Fibroblast of lung (primary cell): ENCODE data around the gene DLL3. TPM values are rescaled to one million over a fixed set of nuclear protein-coding genes. Genes with fewer than 3 reads are reported as not detected.

Source experiments
- DNase-seq, 2 donors: peaks; one replicate each; pipeline versions ENCODE4 v3.0.0 to v3.0.0-alpha.2; 2010; ENCODE audit warnings: low read depth in 2 of 2
- H2AFZ ChIP-seq: 2 replicates; pipeline ENCODE4 v1.5.1; 2012; ENCODE audit warnings: low read length, control low read depth, inconsistent platforms
- H3K27ac ChIP-seq: 2 replicates; pipeline ENCODE4 v1.5.1; 2011; ENCODE audit warnings: low read length, control low read depth; ENCODE audit not compliant: insufficient read depth
- H3K27me3 ChIP-seq: 2 replicates; pipeline ENCODE4 v1.5.1; 2011; ENCODE audit warnings: mild to moderate bottlenecking, low read length; ENCODE audit not compliant: control insufficient read depth, insufficient read depth
- H3K36me3 ChIP-seq: 2 replicates; pipeline ENCODE4 v1.5.1; 2011; ENCODE audit warnings: low read length; ENCODE audit not compliant: control insufficient read depth, insufficient read depth
- H3K4me1 ChIP-seq: 2 replicates; pipeline ENCODE4 v1.5.1; 2011; ENCODE audit warnings: low read length; ENCODE audit not compliant: control insufficient read depth, insufficient read depth; ENCODE audit errors: extremely low read depth
- H3K4me2 ChIP-seq: 2 replicates; pipeline ENCODE4 v1.5.1; 2011; ENCODE audit warnings: low read length, control low read depth; ENCODE audit not compliant: insufficient read depth; ENCODE audit errors: extremely low read depth
- H3K4me3 ChIP-seq, 4 experiments: fragments of 200-600 bp in 1 of 4; sonication (generic) in 1 of 4; replicated peaks in 1 of 4; 2 replicates each; pipeline ENCODE4 v1.5.1; 2011 to 2016; ENCODE audit warnings: low read length in 4 of 4, low read depth in 3 of 4, mild to moderate bottlenecking in 3 of 4, control low read depth in 2 of 4, inconsistent platforms in 1 of 4, mixed read lengths in 1 of 4; ENCODE audit not compliant: insufficient read depth in 1 of 4; ENCODE audit errors: control extremely low read depth in 1 of 4
- H3K79me2 ChIP-seq: 2 replicates; pipeline ENCODE4 v1.5.1; 2012; ENCODE audit warnings: mild to moderate bottlenecking, low read length, inconsistent platforms; ENCODE audit not compliant: control insufficient read depth, insufficient read depth
- H3K9ac ChIP-seq: 2 replicates; pipeline ENCODE4 v1.5.1; 2011; ENCODE audit warnings: mild to moderate bottlenecking, low read length, control low read depth; ENCODE audit not compliant: insufficient read depth
- H3K9me3 ChIP-seq: 2 replicates; pipeline ENCODE4 v1.5.1; 2012; ENCODE audit warnings: low read depth, low read length; ENCODE audit not compliant: control insufficient read depth, insufficient read depth
- H4K20me1 ChIP-seq: 2 replicates; pipeline ENCODE4 v1.5.1; 2011; ENCODE audit warnings: low read length; ENCODE audit not compliant: control insufficient read depth, insufficient read depth; ENCODE audit errors: extremely low read depth
- EZH2 ChIP-seq: IDR thresholded peaks from 2 replicates; pipeline ENCODE4 v1.5.1; 2012; ENCODE audit warnings: low read length, control low read depth, mild to moderate bottlenecking; ENCODE audit errors: missing control alignments
- polyA plus RNA-seq, 2 donors: library from polyadenylated mRNA; depleted of rRNA in 1 of 2; stranded (reverse) in 1 of 2; unstranded in 1 of 2; fragments of >200 nt; gene quantifications; 2 replicates each; pipeline ENCODE4 v1.2.1, GENCODE V29; 2011 to 2012; ENCODE audit warnings: missing spikeins in 1 of 2
- total RNA-seq: library from RNA; depleted of rRNA; stranded (reverse); fragments of >200 nt; gene quantifications from 2 replicates; pipeline ENCODE4 v1.2.1, GENCODE V29; 2014
- TF ChIP-seq, protein P1 (sequence below), 2 donors: IDR thresholded peaks in 1 of 2; conservative IDR thresholded peaks in 1 of 2; 1 replicate in 1 of 2; 2 replicates in 1 of 2; pipeline ENCODE4 v1.5.1; 2011 to 2012; ENCODE audit warnings: low read length in 2 of 2, control low read depth in 1 of 2, inconsistent platforms in 1 of 2, low read depth in 1 of 2, mild to moderate bottlenecking in 1 of 2

The DLL3 gene
- total and polyA plus RNA-seq, 2 donors (not counting 1 experiment from before 2014, with no cell fraction given): under 0.01 to 0.11 TPM

DNA sequence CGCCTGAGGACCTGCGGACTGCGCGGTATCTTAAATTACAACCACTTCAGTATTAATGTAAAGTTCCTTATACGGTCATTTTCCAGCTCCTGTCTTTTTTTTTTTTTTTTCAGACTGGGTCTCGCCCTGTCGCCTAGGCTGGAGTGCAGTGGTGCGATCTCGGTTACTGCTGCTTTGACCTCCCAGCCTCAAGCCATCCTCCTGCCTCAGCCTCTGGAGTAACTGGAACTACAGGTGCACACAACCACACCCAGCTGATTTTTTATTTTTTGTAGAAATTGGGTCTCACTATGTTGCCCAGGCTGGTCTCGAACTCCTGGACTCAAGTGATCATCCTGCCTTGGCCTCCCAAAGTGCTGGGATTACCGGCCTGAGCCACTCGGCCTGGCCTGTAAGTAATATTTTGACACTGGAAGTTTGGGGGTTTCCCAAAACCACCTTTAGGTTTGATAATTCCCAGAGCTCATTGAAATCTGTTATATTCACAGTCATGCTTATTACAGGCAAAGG, 34.3 kb downstream of the DLL3 start:
- Histone ChIP-seq H3K9me3 (no peaks in the 10 kb centered on the region), H3K79me2 (peaks cover 17% of the 10 kb centered on the region), H3K4me2 (no peak overlapping the region), H2AFZ (no peak overlapping the region), H4K20me1 (no peaks in the 10 kb centered on the region), H3K9ac (no peak overlapping the region), H3K36me3 (no peaks in the 10 kb centered on the region), H3K27me3 (no peaks in the 10 kb centered on the region), H3K4me3 (peak overlapping the region in 1 of 4 experiments; percentile 95), H3K4me1 (peaks cover 2% of the 10 kb centered on the region), H3K27ac (no peak overlapping the region)
- TF ChIP-seq, protein P1, sequence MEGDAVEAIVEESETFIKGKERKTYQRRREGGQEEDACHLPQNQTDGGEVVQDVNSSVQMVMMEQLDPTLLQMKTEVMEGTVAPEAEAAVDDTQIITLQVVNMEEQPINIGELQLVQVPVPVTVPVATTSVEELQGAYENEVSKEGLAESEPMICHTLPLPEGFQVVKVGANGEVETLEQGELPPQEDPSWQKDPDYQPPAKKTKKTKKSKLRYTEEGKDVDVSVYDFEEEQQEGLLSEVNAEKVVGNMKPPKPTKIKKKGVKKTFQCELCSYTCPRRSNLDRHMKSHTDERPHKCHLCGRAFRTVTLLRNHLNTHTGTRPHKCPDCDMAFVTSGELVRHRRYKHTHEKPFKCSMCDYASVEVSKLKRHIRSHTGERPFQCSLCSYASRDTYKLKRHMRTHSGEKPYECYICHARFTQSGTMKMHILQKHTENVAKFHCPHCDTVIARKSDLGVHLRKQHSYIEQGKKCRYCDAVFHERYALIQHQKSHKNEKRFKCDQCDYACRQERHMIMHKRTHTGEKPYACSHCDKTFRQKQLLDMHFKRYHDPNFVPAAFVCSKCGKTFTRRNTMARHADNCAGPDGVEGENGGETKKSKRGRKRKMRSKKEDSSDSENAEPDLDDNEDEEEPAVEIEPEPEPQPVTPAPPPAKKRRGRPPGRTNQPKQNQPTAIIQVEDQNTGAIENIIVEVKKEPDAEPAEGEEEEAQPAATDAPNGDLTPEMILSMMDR (conservative IDR thresholded peaks at IDR 0.05 in 1 of 2, IDR thresholded peaks at IDR 0.05 in 1 of 2; ENCODE audit: low read depth in 1 of 2, low read length in 2 of 2): no peak
- no peak for TF ChIP-seq EZH2
- DNase-seq: no peak

DNA sequence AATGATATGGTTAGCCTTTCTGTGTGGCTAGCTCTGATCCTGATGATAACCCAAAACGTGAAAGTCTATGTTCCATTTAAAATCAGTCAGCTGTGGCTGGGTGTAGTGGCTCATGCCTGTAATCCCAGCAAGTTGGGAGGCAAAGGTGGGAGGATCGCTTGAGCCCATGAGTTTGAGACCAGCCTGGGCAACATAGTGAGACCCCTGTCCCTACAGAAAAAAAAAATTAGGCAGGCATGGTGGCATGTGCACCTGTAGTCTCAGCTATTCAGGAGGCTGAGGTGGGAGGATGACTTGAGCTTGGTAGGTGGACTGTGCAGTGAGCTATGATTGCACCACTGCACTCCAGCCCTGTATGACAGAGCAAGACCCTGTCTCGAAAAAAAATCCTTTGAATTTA, 35.0 kb downstream of the DLL3 start:
- Histone ChIP-seq H3K9me3 (no peaks in the 10 kb centered on the region), H3K4me1 (peaks cover 6% of the 10 kb centered on the region), H4K20me1 (no peaks in the 10 kb centered on the region), H3K4me3 (no peak overlapping the region), H3K27me3 (no peaks in the 10 kb centered on the region), H3K79me2 (peaks cover 23% of the 10 kb centered on the region), H3K9ac (no peak overlapping the region), H3K4me2 (no peak overlapping the region), H3K36me3 (no peaks in the 10 kb centered on the region), H2AFZ (no peak overlapping the region), H3K27ac (no peak overlapping the region)
- no peak for TF ChIP-seq EZH2
- DNase-seq: no peak

DNA sequence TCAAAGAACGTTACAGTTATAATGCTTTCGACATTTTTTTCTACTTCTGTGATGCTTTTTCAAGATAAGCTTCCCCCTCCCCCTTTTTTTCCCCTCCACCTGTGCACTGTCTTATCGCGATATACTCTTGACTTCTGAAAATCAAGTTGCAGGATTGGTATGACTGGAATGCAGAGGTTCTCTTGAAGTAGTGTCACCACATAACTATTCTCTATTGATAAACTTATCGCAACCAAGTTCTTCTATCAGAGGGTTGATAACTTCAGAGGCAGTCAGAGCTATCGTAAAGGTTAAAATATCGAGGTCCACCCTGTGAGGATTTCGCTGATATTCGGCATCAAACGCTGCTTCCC, 40.4 kb downstream of the DLL3 start:
- peak in 1 of 2 donors; percentile 74 for DNase-seq
- H3K4me3 ChIP-seq: peak overlapping the region; percentile 84 to 95 (median 89)
- peak overlapping the region; percentile 90 for H3K27ac ChIP-seq
- peak overlapping the region; percentile 79 for H2AFZ ChIP-seq
- H4K20me1 ChIP-seq: no peaks in the 10 kb centered on the region
- H3K4me1 ChIP-seq: peaks cover 5% of the 10 kb centered on the region
- no peak for TF ChIP-seq EZH2
- TF ChIP-seq, protein P1 (conservative IDR thresholded peaks at IDR 0.05 in 1 of 2, IDR thresholded peaks at IDR 0.05 in 1 of 2; ENCODE audit: low read depth in 1 of 2, low read length in 2 of 2): no peak
- H3K27me3 ChIP-seq: peaks cover 7% of the 10 kb centered on the region
- peak overlapping the region; percentile 71 for H3K4me2 ChIP-seq
- H3K79me2 ChIP-seq: peaks cover 13% of the 10 kb centered on the region
- H3K9me3 ChIP-seq: no peaks in the 10 kb centered on the region
- no peaks in the 10 kb centered on the region for H3K36me3 ChIP-seq
- H3K9ac ChIP-seq: peak overlapping the region; percentile 95
